ENCODE data around the gene NRSN1. TPM values are rescaled to one million over a fixed set of nuclear protein-coding genes. Genes with fewer than 3 reads are reported as not detected.

Gene NRSN1
- total and polyA plus RNA-seq, 2 donors (not counting 1 experiment from before 2014, with no cell fraction given) = not detected

Small RNA genes within 50 kb of the gene (small RNA-seq; reads per million reads assigned to genes)
- not detected for gene RF00218 (ENCODE audit: insufficient read length, low read depth, low replicate concordance)

Other genes with a start within 250 kb of the NRSN1 start
- not detected in 2 replicates for gene DCDC2, start 231.8 kb downstream of the NRSN1 start, total RNA-seq
- gene DCDC2, start 231.8 kb downstream of the NRSN1 start, polyA plus RNA-seq = not detected in 2 replicates